NCI-H1417 treated with DMSO at 0.1 percent for 48 hours (cell line): ENCODE measurements around the gene NPHS1.
"Not testable (repeated sequence)": the region's sequence is repeated elsewhere in the genome, so short reads cannot be mapped to it uniquely, and the experiment has no call there.

Experiments used
- DNase-seq: peaks from one replicate; lab custom pipeline; 2025; lab: John Stamatoyannopoulos, UW

NPHS1 gene

GRCh38 chr19:35812220-35813042 is 39.9 kb downstream of the NPHS1 start, which contains the start of gene PRODH2:
Gene PRODH2 (minus strand): TSS chr19:35812845. CDS start chr19:35812805, 40 bp downstream.
- no peak for DNase-seq

- DNase-seq = no peak
These were observed 40.7 kb downstream of the NPHS1 start for GRCh38 chr19:35811317-35812219.

GRCh38 chr19:35807633-35808032 is 44.7 kb downstream of the NPHS1 start:
- DNase-seq = no peak

- DNase-seq = no peak
These were observed 45.7 kb downstream of the NPHS1 start for GRCh38 chr19:35806597-35806996.

- no peak for DNase-seq
These were observed 46.7 kb downstream of the NPHS1 start for GRCh38 chr19:35805526-35806102.

- DNase-seq = no peak
These were observed 50.5 kb downstream of the NPHS1 start for GRCh38 chr19:35801828-35802227.

GRCh38 chr19:35797663-35798062 is 54.6 kb downstream of the NPHS1 start:
- DNase-seq = no peak

- no peak for DNase-seq
These were observed 55.4 kb downstream of the NPHS1 start for GRCh38 chr19:35796645-35797542.

GRCh38 chr19:35795564-35795963 is 56.7 kb downstream of the NPHS1 start:
- DNase-seq = not testable (repeated sequence)

- DNase-seq = no peak
These were observed 58.7 kb downstream of the NPHS1 start for GRCh38 chr19:35793381-35794165.

- DNase-seq = no peak
These were observed 59.4 kb downstream of the NPHS1 start for GRCh38 chr19:35792888-35793287.

- DNase-seq = no peak
These were observed 60.0 kb downstream of the NPHS1 start for GRCh38 chr19:35792312-35792711.

- DNase-seq = no peak
These were observed 60.5 kb downstream of the NPHS1 start for GRCh38 chr19:35791814-35792279.

- DNase-seq = no peak
These were observed 61.1 kb downstream of the NPHS1 start for GRCh38 chr19:35790981-35791813.

- DNase-seq = no peak
These were observed 62.0 kb downstream of the NPHS1 start for GRCh38 chr19:35789978-35790944.

- no peak for DNase-seq
These were observed 62.9 kb downstream of the NPHS1 start for GRCh38 chr19:35789195-35789977.

GRCh38 chr19:35788205-35788960 is 63.9 kb downstream of the NPHS1 start:
- DNase-seq = no peak
